Suppressor macrophage treated with lipopolysaccharide for 4 hours (primary cell): ENCODE results near the gene F2RL3.

ENCODE experiments used
- DNase-seq: peaks from one replicate; pipeline ENCODE4 v3.0.0-alpha.2; 2020

Gene F2RL3

GRCh38 chr19:16895467-16896145 lies 6.8 kb downstream of the F2RL3 start:
- DNase-seq = peak; percentile 5

GRCh38 chr19:16896146-16897028 lies 7.6 kb downstream of the F2RL3 start:
- DNase-seq = peak; percentile 14

- peak; percentile 97 for DNase-seq
Observed at GRCh38 chr19:16897029-16897855, 8.4 kb downstream of the F2RL3 start.

GRCh38 chr19:16897856-16898161 lies 9.0 kb downstream of the F2RL3 start:
- no peak for DNase-seq

GRCh38 chr19:16898361-16899015 lies 9.7 kb downstream of the F2RL3 start:
- no peak for DNase-seq

GRCh38 chr19:16899566-16900075 lies 10.8 kb downstream of the F2RL3 start:
- peak; percentile 83 for DNase-seq

GRCh38 chr19:16901491-16902175 lies 12.8 kb downstream of the F2RL3 start:
- DNase-seq = no peak

GRCh38 chr19:16902545-16902944 lies 13.7 kb downstream of the F2RL3 start:
- DNase-seq = no peak

GRCh38 chr19:16903347-16903746 lies 14.5 kb downstream of the F2RL3 start:
- DNase-seq = no peak

GRCh38 chr19:16904599-16904998 lies 15.8 kb downstream of the F2RL3 start:
- no peak for DNase-seq

GRCh38 chr19:16908759-16909158 lies 20.0 kb downstream of the F2RL3 start:
- no peak for DNase-seq

GRCh38 chr19:16911046-16911445 lies 22.2 kb downstream of the F2RL3 start:
- DNase-seq = no peak

GRCh38 chr19:16912780-16913179 lies 24.0 kb downstream of the F2RL3 start:
- DNase-seq = no peak

GRCh38 chr19:16914421-16914820 lies 25.6 kb downstream of the F2RL3 start:
- no peak for DNase-seq

- DNase-seq = no peak
Observed at GRCh38 chr19:16915135-16915534, 26.3 kb downstream of the F2RL3 start.

- no peak for DNase-seq
Observed at GRCh38 chr19:16915734-16916133, 26.9 kb downstream of the F2RL3 start.

GRCh38 chr19:16917401-16917800 lies 28.6 kb downstream of the F2RL3 start:
- DNase-seq = no peak

- no peak for DNase-seq
Observed at GRCh38 chr19:16919496-16919895, 30.7 kb downstream of the F2RL3 start.

- DNase-seq = no peak
Observed at GRCh38 chr19:16920816-16921529, 32.2 kb downstream of the F2RL3 start.

GRCh38 chr19:16921766-16922591 lies 33.2 kb downstream of the F2RL3 start:
- DNase-seq = no peak

GRCh38 chr19:16922592-16922934 lies 33.8 kb downstream of the F2RL3 start:
- no peak for DNase-seq
